ENCODE measurements around the gene PPFIA2.

Gene PPFIA2

GRCh38 chr12:81337886-81338285 lies 421.3 kb downstream of the PPFIA2 start:
- peak; percentile 42 for DNase-seq

- DNase-seq = no peak
These were observed 425.3 kb downstream of the PPFIA2 start for GRCh38 chr12:81333812-81334211.

DNA sequence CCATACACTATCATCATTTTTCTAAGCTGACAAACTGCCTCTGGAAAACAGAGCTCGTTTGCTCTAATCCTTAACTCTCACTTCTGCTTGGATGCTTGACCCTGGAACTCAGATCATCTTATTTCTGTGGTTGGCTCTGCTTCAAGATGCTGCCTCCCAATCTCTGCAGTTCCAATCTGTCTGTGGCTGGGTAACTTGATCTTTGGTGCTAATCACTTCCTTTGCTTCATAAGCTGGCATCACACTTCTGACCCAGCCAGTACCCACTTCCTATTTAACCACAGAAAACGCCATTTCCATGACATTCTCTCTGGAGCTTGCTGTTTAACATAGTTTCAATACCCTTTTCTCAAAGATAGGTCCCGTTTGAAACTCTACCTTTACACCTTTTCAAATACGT lies 427.1 kb downstream of the PPFIA2 start:
- DNase-seq = no peak

- no peak for DNase-seq
These were observed 428.7 kb downstream of the PPFIA2 start for GRCh38 chr12:81330480-81330879.

DNA sequence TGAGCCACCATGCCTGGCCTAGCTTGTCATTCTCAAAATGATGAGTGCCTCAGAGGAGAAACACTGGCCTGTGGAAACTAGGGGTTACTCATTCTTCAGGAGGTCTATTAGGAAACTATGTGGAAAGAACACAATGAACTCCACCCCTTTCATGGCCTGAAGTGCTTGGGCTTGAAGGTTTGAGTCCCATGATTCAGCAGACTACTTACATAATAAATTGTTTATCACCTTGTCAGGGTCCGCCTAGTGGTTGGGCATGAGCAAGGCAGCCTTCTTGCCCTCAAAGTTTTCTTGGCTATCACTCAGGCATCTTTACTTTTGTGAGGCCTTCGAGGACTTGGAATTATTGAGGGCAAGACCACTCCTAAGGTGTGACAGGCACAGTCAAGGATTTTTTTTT lies 430.1 kb downstream of the PPFIA2 start:
- DNase-seq = peak; percentile 16

- DNase-seq = no peak
These were observed 431.7 kb downstream of the PPFIA2 start for GRCh38 chr12:81327425-81327824.

DNA sequence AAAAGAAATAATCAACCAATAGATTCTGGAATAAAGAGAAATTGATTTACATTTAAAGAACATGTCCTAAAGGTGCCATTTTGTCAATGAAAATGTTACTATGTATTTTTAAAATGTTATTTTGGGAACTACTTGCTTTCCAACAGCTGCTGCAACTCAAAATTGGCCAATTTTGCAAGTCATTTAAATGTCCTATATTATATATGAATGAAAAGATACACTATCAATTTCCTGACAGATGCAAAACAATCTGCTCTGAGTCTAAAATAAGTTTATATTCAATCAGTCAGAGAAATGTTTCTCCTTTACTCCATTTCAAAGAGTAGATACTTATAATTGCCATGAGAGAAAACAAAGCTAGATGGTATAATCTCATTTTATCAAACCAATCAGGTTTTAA lies 434.1 kb downstream of the PPFIA2 start:
- no peak for DNase-seq

GRCh38 chr12:81314903-81315531 lies 444.1 kb downstream of the PPFIA2 start:
- no peak for DNase-seq

DNA sequence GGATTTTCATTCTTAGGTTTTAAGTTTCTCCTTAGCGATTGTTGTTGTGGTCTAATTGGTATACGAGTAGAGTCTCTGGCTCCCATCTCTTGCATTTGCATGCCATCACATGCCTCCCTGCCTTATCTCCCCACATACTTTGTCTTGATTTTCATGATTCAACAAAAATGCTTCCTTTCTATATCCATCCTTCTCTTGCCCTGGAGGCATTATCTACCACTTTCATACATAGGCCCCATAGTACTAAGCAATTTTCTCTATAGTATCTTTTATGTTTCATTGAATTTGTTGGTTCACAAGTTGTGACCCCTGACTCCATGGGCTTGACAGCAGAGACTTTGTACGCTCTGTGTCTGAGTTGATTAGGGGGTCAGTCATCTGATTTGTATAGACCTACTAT lies 455.2 kb downstream of the PPFIA2 start:
- DNase-seq = no peak

DNA sequence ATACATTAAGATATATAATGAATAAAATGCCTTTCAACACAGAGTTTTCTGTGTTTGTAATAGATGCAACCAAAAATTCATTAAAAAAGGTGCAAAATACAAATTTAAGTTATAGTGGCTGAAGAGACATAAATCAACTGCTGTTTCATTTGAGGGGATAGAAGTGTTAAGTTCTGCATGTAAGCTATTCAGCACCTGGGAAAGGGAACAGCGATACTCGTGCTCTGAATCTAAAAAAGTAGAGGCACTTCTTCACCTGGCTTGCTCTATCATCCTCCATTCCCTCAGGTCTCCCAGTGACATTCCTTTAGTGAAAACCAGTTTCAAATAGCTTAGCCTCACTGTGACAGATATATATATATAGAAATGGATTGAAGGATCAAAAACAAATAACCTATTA lies 458.7 kb downstream of the PPFIA2 start:
- no peak for DNase-seq

GRCh38 chr12:81297601-81298000 lies 461.5 kb downstream of the PPFIA2 start:
- peak; percentile 58 for DNase-seq

DNA sequence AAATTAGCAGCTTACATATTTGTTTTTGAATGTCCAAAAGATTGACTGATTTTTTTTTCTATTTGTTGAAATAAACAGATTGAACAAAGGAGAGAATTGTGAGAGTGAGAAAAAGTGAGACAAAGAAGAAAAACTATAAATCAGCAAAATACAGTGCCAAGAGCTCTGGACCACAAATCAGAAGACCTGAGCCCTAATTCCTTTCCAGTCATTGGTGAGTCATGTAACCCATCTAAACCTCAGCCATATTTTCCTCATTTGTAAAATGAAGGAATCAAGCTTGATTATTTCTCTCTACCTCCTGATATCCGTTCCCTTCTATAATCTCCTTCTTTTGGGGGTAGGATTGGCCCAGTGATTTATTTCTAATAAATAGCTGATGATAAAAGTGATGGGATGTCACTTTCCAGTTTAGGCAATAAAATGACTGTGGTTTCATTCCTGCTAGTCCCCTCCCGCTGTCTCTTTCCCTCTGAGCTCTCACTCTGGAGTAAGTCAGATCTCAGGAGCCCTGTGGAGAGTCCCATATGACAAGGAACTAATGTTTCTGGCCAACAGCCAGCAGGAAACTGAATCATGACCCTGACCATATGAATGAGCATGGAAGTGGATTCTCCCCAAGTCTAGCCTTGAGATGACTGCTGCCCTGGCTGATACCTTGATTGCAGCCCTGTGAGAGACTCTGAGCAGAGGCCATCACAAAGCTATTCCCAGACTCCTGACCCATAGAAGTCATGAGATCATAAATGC lies 462.4 kb downstream of the PPFIA2 start:
- peak; percentile 96 for DNase-seq

- no peak for DNase-seq
These were observed 463.9 kb downstream of the PPFIA2 start for GRCh38 chr12:81295251-81295650.

DNA sequence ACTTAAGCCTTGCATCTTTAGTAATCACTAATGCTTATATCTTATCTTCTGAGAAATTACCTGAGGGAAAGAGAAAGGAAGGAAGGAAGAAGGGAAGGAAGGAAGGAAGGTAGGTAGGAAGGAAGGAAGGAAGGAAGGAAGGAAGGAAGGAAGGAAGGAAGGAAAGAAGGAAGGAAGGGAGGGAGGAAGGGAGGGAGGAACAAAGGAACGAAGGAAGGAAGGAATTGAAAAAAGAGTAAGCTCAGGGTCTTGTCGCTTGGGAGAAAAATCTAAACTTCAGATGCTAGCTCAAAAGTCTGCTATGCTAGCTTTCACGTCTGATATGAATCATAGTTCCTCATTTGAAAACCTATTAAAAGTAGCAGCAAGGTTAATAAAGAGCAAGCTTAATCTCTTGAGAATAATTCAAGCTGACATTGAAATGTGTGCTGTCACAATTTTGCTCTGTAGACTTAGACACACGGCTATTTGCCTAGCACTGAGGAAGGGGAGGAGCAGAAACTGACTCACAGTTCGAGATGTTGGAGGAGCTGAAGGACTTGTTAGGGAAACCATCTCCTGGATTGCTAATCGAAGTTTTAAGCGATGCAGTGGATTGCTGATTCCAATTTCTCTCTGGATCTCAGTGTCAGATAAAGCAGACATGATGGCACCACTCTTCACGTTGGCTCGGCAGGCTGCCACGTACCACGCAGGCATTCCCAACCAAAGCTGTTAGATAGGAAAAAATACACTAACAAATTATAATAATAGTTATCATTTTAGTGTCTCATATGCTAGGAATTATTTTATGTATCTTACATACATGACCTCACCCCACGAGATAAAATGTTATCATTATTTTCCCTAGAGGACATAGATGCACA lies 464.6 kb downstream of the PPFIA2 start:
- peak; percentile 68 for DNase-seq

DNA sequence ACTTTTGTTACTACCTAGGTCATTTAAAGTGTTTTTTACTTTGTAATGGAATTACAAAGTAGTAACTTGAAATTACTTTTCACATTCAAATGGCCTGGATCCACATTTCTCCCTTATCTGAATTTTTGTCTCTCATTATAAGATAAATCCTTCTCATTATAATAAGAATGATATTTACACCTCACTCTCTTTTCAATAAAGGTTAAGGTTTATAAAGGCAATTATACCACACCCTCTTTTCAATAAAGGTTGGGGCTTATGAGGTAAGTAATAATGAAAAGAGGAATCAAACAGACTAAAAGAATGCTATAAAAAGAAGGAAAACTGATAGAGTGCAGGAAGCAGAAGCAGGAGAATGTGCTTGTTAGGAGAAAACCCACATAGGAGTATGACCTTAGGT lies 470.5 kb downstream of the PPFIA2 start:
- no peak for DNase-seq

DNA sequence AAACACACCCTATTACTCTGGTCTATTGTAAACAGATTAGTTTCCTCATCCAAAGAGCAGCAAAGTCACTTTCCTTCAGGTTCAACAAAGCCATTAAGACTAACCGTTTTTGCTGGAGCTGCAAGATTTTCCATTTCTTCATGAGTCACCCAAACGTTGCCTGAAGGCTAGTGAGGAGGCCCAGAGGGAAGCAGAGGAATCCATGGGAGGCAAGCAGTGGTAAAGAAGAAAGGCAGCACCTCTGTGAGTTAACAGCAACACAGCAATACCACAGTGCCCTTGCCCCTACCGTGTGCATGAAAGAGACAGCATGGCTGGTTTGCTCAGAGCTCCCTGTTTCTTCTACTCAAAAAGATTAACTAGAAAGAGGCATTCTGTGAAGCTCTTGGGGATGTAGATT lies 475.0 kb downstream of the PPFIA2 start:
- DNase-seq = peak; percentile 30

DNA sequence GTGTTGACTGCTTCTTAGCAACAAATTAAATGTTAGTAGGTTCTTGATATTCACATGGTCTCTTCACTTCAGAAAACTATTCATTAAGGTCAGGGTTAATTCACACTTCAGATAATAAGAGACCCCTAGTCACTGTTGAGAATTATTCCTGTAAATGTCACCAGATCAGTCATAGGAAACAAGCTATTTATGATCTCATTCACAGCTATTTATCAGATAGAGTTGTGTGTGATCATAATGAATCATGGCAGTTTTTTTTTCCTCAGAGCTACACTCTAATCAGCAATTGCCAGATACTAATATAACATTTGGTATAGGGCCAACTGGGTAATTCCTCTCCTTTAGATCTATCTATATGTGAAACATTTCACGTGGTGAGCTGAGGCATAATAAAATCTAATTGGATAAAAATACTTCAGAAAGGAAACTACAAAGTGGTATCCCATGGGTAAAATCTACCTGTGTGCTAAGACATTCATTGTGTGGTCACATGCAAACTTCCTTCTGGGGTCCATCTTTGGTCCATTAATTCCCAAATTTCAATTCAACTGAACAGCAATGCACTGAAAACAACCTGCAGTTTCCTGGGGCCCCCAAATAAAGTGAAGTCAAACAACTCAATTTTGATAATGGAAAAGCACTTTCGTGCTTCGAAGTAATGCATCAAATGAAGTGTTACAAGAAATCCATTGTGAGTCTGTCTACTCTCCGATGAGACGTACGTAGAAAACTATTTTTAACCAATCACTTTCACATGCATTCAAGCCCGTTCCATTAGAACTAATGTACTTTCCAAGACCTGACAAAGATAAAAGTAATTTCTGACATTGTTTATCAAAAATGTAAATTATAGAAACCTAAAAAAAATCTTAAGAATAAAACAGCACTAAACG lies 484.3 kb downstream of the PPFIA2 start:
- DNase-seq = peak; percentile 45

DNA sequence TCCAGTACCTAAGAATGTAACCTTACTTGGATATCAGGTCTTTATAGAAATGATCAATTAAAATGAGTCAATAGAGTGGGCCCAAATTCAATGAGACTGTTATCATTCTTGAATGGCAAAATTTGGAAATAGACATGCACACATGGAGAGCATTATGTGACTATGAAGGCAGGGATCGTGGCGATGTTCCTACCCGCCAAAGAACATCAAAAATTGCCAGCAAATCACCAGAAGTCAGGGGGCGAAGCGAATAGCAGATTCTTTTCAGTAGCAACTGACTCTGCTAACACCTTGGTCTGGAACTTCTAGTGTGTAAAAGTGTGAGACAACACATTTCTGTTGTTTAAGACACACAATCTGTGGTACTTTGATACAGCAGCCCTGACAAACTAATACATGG lies 488.8 kb downstream of the PPFIA2 start:
- no peak for DNase-seq

DNA sequence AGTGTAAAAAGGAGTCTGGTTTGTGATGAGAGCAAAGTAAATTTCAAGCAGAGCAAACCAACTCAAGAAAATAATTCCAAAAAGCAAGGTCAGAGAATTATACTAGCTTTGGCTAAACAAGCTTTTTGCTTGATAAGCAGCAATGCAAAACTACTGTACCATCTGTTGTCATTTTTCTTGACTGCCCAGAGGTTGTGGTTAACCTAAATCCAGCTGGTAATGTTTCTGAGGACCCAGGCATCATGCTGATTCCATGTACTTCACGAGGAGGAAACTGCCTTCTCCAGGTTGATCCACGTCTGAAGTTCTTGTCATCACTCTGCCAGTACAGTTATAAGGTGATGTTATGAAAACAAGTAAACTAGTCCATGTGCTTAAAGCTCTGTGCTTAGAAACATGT lies 496.1 kb downstream of the PPFIA2 start:
- DNase-seq = no peak

GRCh38 chr12:81261508-81262207 lies 497.5 kb downstream of the PPFIA2 start:
- peak; percentile 13 for DNase-seq

DNA sequence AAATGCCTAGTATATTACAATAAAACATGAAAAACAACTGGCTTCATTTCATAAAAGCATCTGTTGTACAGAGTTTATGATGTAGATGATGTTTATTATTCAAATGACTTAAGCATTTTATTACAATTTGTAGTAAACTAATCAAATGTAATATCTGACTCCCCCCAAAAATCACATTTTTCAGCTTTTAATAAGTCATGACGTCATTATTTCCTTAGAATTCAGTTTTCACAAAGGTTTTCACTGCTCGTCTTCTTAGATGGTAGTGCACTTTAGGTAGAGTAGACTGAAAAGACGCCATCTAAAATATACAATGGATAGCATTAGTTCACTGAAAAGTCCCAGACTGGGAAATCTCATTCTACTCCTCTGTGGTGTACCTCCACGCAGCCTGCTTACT lies 499.8 kb downstream of the PPFIA2 start:
- DNase-seq = no peak

GRCh38 chr12:81257947-81258551 lies 501.1 kb downstream of the PPFIA2 start:
- DNase-seq = peak; percentile 59

All from fibroblast of skin of right biceps (primary cell).